Germinal center (tissue), 1 donor: ENCODE measurements around the gene GOLGA8R.
"Not testable (repeated sequence)": the region's sequence is repeated elsewhere in the genome, so short reads cannot be mapped to it uniquely, and the experiment has no call there.

Source experiments
- DNase-seq: peaks from one replicate; pipeline ENCODE4 v3.0.0; 2012; ENCODE audit warnings: mixed read lengths, low spot score

The GOLGA8R gene

GRCh38 chr15:30414160-30414559 is at the start of gene GOLGA8R:
Gene GOLGA8R (minus strand): TSS chr15:30414260. CDS start chr15:30414162, 98 bp downstream.
- DNase-seq, result not testable (repeated sequence)

- DNase-seq, result not testable (repeated sequence)
Measured at GRCh38 chr15:30463849-30464248, 49.8 kb upstream of the GOLGA8R start.

GRCh38 chr15:30462176-30462575 is 48.1 kb upstream of the GOLGA8R start:
- DNase-seq, result not testable (repeated sequence)

GRCh38 chr15:30452702-30453101 is 38.6 kb upstream of the GOLGA8R start:
- DNase-seq, result not testable (repeated sequence)

GRCh38 chr15:30438348-30438747 is 24.3 kb upstream of the GOLGA8R start:
- not testable (repeated sequence) for DNase-seq

- DNase-seq, result not testable (repeated sequence)
Measured at GRCh38 chr15:30435878-30436277, 21.8 kb upstream of the GOLGA8R start.

- not testable (repeated sequence) for DNase-seq
Measured at GRCh38 chr15:30420723-30421122, 6.7 kb upstream of the GOLGA8R start.

GRCh38 chr15:30407636-30408035 is 6.4 kb downstream of the GOLGA8R start:
- not testable (repeated sequence) for DNase-seq

GRCh38 chr15:30398988-30399387 is 15.1 kb downstream of the GOLGA8R start:
- DNase-seq, result not testable (repeated sequence)

- DNase-seq, result not testable (repeated sequence)
Measured at GRCh38 chr15:30393664-30393991, 20.4 kb downstream of the GOLGA8R start.

- not testable (repeated sequence) for DNase-seq
Measured at GRCh38 chr15:30392766-30393663, 21.0 kb downstream of the GOLGA8R start, which contains the start of gene CHRFAM7A. Gene CHRFAM7A (minus strand): TSS chr15:30393540. CDS start chr15:30383351, 10,189 bp downstream.

- DNase-seq, result not testable (repeated sequence)
Measured at GRCh38 chr15:30386318-30386887, 27.7 kb downstream of the GOLGA8R start.

GRCh38 chr15:30377082-30377413 is 37.0 kb downstream of the GOLGA8R start:
- not testable (repeated sequence) for DNase-seq

GRCh38 chr15:30376375-30377081 is 37.5 kb downstream of the GOLGA8R start:
- DNase-seq, result not testable (repeated sequence)

- DNase-seq, result not testable (repeated sequence)
Measured at GRCh38 chr15:30375872-30376271, 38.2 kb downstream of the GOLGA8R start.

- DNase-seq, result not testable (repeated sequence)
Measured at GRCh38 chr15:30374862-30375261, 39.2 kb downstream of the GOLGA8R start.

- DNase-seq, result not testable (repeated sequence)
Measured at GRCh38 chr15:30368271-30368670, 45.8 kb downstream of the GOLGA8R start.

GRCh38 chr15:30367246-30367645 is 46.8 kb downstream of the GOLGA8R start:
- DNase-seq, result not testable (repeated sequence)

- not testable (repeated sequence) for DNase-seq
Measured at GRCh38 chr15:30361404-30361803, 52.7 kb downstream of the GOLGA8R start.

GRCh38 chr15:30360990-30361389 is 53.1 kb downstream of the GOLGA8R start:
- not testable (repeated sequence) for DNase-seq

- not testable (repeated sequence) for DNase-seq
Measured at GRCh38 chr15:30355043-30355442, 59.0 kb downstream of the GOLGA8R start.
